ENCODE results near the gene MOCS1.

DNA sequence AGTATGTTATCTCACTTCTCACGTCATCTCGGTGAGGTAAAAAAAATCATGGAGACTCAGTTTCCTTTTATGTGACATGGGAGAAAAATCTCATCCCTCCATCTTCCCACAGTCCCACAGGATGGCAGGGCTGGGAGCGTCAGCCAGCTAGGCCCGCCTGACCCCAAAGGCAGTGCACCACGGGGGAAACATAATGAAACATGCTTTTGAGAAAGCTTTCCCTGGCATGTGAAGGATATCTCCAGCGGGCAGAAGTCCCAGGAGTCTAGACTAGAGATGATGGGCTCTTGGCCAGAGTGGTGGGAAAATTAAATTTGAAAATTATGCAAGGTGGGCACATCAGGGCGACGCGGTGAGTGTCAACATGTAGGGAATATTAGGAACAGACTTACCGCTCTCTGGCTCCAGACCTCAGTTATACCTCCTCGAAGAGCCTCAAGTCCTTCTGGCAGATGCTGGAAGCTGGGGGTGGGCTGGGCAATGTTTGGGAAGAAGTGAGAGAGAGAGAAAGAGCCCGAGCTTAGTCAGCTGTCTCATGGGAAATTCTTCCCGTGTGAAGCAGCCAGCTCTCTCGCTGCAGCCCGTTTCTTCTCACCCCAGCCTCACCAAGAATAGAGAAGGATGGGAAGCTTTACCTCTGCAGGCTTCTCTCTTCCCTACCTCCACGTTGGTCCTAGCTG is 52.3 kb downstream of the MOCS1 start:
- TF ChIP-seq, protein P1, sequence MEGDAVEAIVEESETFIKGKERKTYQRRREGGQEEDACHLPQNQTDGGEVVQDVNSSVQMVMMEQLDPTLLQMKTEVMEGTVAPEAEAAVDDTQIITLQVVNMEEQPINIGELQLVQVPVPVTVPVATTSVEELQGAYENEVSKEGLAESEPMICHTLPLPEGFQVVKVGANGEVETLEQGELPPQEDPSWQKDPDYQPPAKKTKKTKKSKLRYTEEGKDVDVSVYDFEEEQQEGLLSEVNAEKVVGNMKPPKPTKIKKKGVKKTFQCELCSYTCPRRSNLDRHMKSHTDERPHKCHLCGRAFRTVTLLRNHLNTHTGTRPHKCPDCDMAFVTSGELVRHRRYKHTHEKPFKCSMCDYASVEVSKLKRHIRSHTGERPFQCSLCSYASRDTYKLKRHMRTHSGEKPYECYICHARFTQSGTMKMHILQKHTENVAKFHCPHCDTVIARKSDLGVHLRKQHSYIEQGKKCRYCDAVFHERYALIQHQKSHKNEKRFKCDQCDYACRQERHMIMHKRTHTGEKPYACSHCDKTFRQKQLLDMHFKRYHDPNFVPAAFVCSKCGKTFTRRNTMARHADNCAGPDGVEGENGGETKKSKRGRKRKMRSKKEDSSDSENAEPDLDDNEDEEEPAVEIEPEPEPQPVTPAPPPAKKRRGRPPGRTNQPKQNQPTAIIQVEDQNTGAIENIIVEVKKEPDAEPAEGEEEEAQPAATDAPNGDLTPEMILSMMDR (IDR thresholded peaks at IDR 0.05; ENCODE audit: low read depth, low read length), result no peak
- no peak for TF ChIP-seq EZH2phosphoT487 (IDR thresholded peaks at IDR 0.05; ENCODE audit: low read depth)

Measured in OCI-LY3 (cell line).